Fibroblast of lung (primary cell): ENCODE data around the gene TTYH2.

Source experiments
- CTCF ChIP-seq, 2 donors: IDR thresholded peaks in 1 of 2; conservative IDR thresholded peaks in 1 of 2; 1 replicate in 1 of 2; 2 replicates in 1 of 2; pipeline ENCODE4 v1.5.1; 2011 to 2012; ENCODE audit warnings: low read length in 2 of 2, control low read depth in 1 of 2, inconsistent platforms in 1 of 2, low read depth in 1 of 2, mild to moderate bottlenecking in 1 of 2
- EZH2 ChIP-seq: IDR thresholded peaks from 2 replicates; pipeline ENCODE4 v1.5.1; 2012; ENCODE audit warnings: low read length, control low read depth, mild to moderate bottlenecking; ENCODE audit errors: missing control alignments

GRCh38 chr17:74199306-74200092 lies 13.9 kb upstream of the TTYH2 start:
- TF ChIP-seq CTCF (conservative IDR thresholded peaks at IDR 0.05 in 1 of 2, IDR thresholded peaks at IDR 0.05 in 1 of 2; ENCODE audit: low read depth in 1 of 2, low read length in 2 of 2) (peak; percentile 90 to 95), EZH2 (peak; percentile 52)
